Smooth muscle cell (in vitro differentiated cells): ENCODE results near the gene ZNF600. TPM values are rescaled to one million over a fixed set of nuclear protein-coding genes. Genes with fewer than 3 reads are reported as not detected.
A peak's percentile ranks its signal among the peaks of the same experiment; 100 is the strongest.
"Not testable (repeated sequence)": the region's sequence is repeated elsewhere in the genome, so short reads cannot be mapped to it uniquely, and the experiment has no call there.

Experiments used
- DNase-seq: peaks from one replicate; lab custom pipeline; 2025; ENCODE audit not compliant: unreplicated experiment; lab: John Stamatoyannopoulos, UW
- H2AFZ ChIP-seq: fragments of 200-600 bp; sonication (generic); 2 replicates; pipeline ENCODE4 v1.6.0; 2016; ENCODE audit warnings: antibody characterized with exemption, low read depth, mild to moderate bottlenecking
- H3F3A ChIP-seq: fragments of 200-600 bp; sonication (generic); 2 replicates; pipeline ENCODE4 v1.6.0; 2017; ENCODE audit warnings: antibody characterized with exemption, low read depth
- H3K27ac ChIP-seq: fragments of 200-600 bp; sonication (generic); 2 replicates; pipeline ENCODE4 v1.5.1; 2016; ENCODE audit warnings: low read depth, mild to moderate bottlenecking
- H3K27me3 ChIP-seq: fragments of 200-600 bp; sonication (generic); 2 replicates; pipeline ENCODE4 v1.6.1; 2016; ENCODE audit warnings: low read depth, mild to moderate bottlenecking
- H3K36me3 ChIP-seq: fragments of 200-600 bp; sonication (generic); 2 replicates; pipeline ENCODE4 v1.5.1; 2016; ENCODE audit warnings: low read depth
- H3K4me1 ChIP-seq: fragments of 200-600 bp; sonication (generic); 2 replicates; pipeline ENCODE4 v1.5.1; 2016; ENCODE audit warnings: low read depth
- H3K4me2 ChIP-seq: fragments of 200-600 bp; sonication (generic); 2 replicates; pipeline ENCODE4 v1.6.0; 2016; ENCODE audit warnings: mild to moderate bottlenecking
- H3K4me3 ChIP-seq: fragments of 200-600 bp; sonication (generic); 2 replicates; pipeline ENCODE4 v1.5.1; 2016; ENCODE audit warnings: mild to moderate bottlenecking
- H3K79me2 ChIP-seq: fragments of 200-600 bp; sonication (generic); 2 replicates; pipeline ENCODE4 v1.6.0; 2016; ENCODE audit warnings: low read depth, mild to moderate bottlenecking
- H3K9ac ChIP-seq: fragments of 200-600 bp; sonication (generic); 2 replicates; pipeline ENCODE4 v1.6.0; 2016; ENCODE audit warnings: low read depth
- H3K9me3 ChIP-seq: fragments of 200-600 bp; sonication (generic); replicated peaks from 2 replicates; pipeline ENCODE4 v1.5.1; 2016; ENCODE audit warnings: low read depth
- H4K20me1 ChIP-seq: fragments of 200-600 bp; sonication (generic); 2 replicates; pipeline ENCODE4 v1.6.0; 2016; ENCODE audit warnings: low read depth
- CTCF ChIP-seq: fragments of 200-600 bp; sonication (generic); IDR thresholded peaks from 2 replicates; pipeline ENCODE4 v1.5.1; 2017; ENCODE audit warnings: borderline replicate concordance, mild to moderate bottlenecking, antibody characterized with exemption; ENCODE audit not compliant: insufficient read depth, poor library complexity, severe bottlenecking
- WGBS: methylation state at CpG from one replicate; pipeline ENCODE4 v1.1.7; 2016; ENCODE audit warnings: low lambda C conversion rate; 5-methylcytosine and 5-hydroxymethylcytosine counted together
- polyA plus RNA-seq: library from polyadenylated mRNA; unstranded; fragments of >200 nt; fragmentation: Nextera tagmentation; extraction: Ambion mirVana; gene quantifications from 2 replicates; pipeline ENCODE4 v1.2.1, GENCODE V29; 2016
- total RNA-seq: library from RNA; depleted of rRNA; stranded (reverse); fragments of >200 nt; gene quantifications from 2 replicates; pipeline ENCODE4 v1.2.3, GENCODE V29; 2014

ZNF600 gene
- total and polyA plus RNA-seq, 2 experiments from 2014 or later = 3.6 to 14.8 TPM

DNA sequence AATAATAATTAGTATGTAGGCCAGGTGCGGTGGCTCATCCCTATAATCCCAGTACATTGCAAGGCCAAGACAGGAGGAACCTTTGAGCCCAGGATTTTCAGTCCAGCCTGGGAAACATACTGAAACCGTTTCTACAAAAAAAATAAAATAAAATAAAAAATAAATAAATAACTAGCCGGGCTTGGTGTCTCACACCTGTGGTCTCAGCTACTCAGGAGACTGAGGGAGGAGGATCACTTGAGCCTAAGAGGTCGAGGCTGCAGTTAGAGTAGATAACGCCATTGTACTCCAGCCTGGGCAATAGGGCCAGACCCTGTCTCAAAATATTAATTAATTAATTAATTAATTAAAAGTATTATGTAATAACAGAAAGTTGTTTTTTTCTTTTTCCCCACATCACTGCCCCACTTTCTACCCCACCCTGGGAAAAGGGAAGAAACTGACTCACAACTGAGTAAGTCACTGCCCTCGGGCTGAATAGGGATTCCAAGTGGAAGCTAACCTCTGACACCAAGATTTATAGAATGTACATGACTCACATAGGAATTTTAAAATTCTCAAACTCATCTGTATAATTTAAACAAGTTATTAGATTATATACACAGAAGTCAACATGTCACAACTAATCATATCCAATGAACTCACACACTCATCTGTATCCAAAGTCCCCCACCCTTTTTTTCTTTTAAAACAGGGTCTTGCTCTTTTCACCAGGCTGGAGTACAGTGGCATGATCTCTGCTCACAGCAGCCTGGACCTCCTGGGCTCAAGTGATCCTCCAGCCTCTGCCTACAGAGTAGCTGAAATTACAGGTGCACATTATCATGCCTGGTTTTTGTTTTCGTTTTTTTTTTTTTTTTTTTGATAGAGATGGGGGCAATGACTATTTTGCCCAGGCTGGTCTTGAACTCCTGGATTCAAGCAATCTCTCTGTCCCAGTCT lies 64.3 kb downstream of the ZNF600 start:
- Histone ChIP-seq H3K9me3 (no peaks in the 10 kb centered on the region), H2AFZ (no peak overlapping the region), H4K20me1 (peaks cover 6% of the 10 kb centered on the region), H3K4me2 (peak overlapping the region; percentile 48), H3F3A (no peaks in the 10 kb centered on the region), H3K27ac (peak overlapping the region; percentile 75), H3K4me1 (peaks cover under 1% of the 10 kb centered on the region), H3K79me2 (peaks cover 20% of the 10 kb centered on the region), H3K4me3 (no peak overlapping the region), H3K9ac (no peak overlapping the region), H3K27me3 (no peaks in the 10 kb centered on the region), H3K36me3 (no peaks in the 10 kb centered on the region)
- TF ChIP-seq CTCF = no peak
- WGBS = 80% methylated on average over 7 of the region's 7 CpGs
- DNase-seq = no peak

DNA sequence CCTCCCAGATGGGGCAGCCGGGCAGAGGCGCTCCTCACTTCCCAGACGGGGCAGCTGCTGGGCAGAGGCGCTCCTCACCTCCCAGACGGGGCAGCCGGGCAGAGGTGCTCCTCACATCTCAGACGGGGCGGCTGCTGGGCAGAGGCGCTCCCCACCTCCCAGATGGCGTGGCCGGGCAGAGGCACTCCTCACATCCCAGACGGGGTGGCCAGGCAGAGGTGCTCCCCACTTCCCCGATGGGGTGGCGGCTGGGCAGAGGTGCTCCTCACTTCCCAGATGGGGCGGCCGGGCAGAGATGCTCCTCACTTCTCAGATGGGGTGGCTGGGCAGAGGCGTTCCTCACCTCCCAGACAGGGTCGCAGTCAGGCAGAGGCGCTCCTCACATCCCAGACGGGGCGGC lies 66.0 kb downstream of the ZNF600 start:
- not testable (repeated sequence) for H3K36me3 ChIP-seq, H3F3A ChIP-seq, H3K4me3 ChIP-seq, H3K27ac ChIP-seq, H3K4me2 ChIP-seq, H3K9ac ChIP-seq, H3K27me3 ChIP-seq, H3K9me3 ChIP-seq, H2AFZ ChIP-seq, H4K20me1 ChIP-seq, H3K79me2 ChIP-seq, DNase-seq, H3K4me1 ChIP-seq
- WGBS = 99% methylated on average over 20 of the region's 21 CpGs

GRCh38 chr19:52716522-52716921 lies 70.1 kb downstream of the ZNF600 start:
- Histone ChIP-seq H3K4me3 (no peak overlapping the region), H3K79me2 (peaks cover 5% of the 10 kb centered on the region), H3K4me1 (peaks cover 11% of the 10 kb centered on the region), H3K4me2 (no peak overlapping the region), H3K27me3 (no peaks in the 10 kb centered on the region), H4K20me1 (no peaks in the 10 kb centered on the region), H3K27ac (peak overlapping the region; percentile 86), H2AFZ (no peak overlapping the region), H3F3A (no peaks in the 10 kb centered on the region), H3K9me3 (no peaks in the 10 kb centered on the region), H3K36me3 (peaks cover 6% of the 10 kb centered on the region), H3K9ac (peak overlapping the region; percentile 18)
- 63% methylated on average over 1 of the region's 1 CpG for WGBS
- no peak for DNase-seq
- TF ChIP-seq CTCF = no peak

DNA sequence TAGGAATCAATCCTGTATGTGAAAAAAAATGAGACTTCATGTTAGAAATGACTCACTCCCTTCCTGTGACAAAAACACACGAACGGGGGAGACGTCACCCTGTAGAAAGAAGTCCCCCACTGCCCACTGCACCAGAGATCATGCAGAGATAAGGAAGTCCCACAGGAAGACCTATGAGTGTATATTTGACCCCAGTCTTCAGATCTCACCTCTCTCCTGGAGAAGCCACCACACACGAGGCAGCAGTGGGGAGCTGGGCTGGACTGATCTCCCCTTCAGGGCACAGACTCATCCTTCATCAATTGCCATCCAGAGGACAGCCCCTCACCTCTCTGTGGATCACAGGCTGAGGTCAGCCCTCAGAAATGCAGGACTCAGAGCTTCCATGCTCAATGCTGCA lies 70.7 kb downstream of the ZNF600 start:
- DNase-seq, H3K4me2 ChIP-seq, H3K79me2 ChIP-seq, H2AFZ ChIP-seq, H3F3A ChIP-seq, H3K36me3 ChIP-seq, H3K9me3 ChIP-seq, H4K20me1 ChIP-seq, H3K4me3 ChIP-seq, H3K27me3 ChIP-seq: not testable (repeated sequence)
- 33% methylated on average over 4 of the region's 4 CpGs for WGBS
- peaks cover 11% of the 10 kb centered on the region for H3K4me1 ChIP-seq
- H3K9ac ChIP-seq = peak overlapping the region; percentile 39
- peak overlapping the region; percentile 86 for H3K27ac ChIP-seq

DNA sequence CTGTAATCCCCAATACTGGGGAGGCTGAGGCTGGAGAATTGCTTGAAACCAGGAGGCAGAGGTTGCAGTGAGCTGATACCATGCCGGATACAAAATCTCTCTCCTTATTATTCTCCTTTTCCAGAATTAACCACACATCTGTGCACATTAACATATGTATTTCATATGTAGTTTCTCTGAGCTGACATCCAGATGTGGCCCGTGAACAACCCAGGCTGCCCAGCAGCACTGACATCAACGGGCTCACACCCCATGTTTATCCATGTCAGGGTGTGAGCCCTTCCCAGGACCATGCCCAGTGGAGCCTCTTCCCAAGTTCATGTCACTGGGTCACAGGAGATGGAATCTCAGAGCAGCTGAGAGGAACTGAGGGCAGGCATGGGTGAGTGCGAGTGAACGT lies 71.3 kb downstream of the ZNF600 start:
- H4K20me1 ChIP-seq, H3K9me3 ChIP-seq, H3K4me2 ChIP-seq, DNase-seq, H2AFZ ChIP-seq, H3F3A ChIP-seq, H3K79me2 ChIP-seq, H3K27me3 ChIP-seq, H3K4me3 ChIP-seq, H3K36me3 ChIP-seq: not testable (repeated sequence)
- peak overlapping the region; percentile 86 for H3K27ac ChIP-seq
- peak overlapping the region; percentile 39 for H3K9ac ChIP-seq
- WGBS = 88% methylated on average over 5 of the region's 5 CpGs
- H3K4me1 ChIP-seq = peaks cover 11% of the 10 kb centered on the region
